GM19025 (cell line): ENCODE results near the gene OTOGL.

Experiments
- ATAC-seq: cut with Tn5 transposase; IDR thresholded peaks from one replicate; pipeline ENCODE4 v1.9.1; 2021; ENCODE audit warnings: mild to moderate bottlenecking, low read depth, moderate library complexity; ENCODE audit not compliant: unreplicated experiment

OTOGL gene, protein sequence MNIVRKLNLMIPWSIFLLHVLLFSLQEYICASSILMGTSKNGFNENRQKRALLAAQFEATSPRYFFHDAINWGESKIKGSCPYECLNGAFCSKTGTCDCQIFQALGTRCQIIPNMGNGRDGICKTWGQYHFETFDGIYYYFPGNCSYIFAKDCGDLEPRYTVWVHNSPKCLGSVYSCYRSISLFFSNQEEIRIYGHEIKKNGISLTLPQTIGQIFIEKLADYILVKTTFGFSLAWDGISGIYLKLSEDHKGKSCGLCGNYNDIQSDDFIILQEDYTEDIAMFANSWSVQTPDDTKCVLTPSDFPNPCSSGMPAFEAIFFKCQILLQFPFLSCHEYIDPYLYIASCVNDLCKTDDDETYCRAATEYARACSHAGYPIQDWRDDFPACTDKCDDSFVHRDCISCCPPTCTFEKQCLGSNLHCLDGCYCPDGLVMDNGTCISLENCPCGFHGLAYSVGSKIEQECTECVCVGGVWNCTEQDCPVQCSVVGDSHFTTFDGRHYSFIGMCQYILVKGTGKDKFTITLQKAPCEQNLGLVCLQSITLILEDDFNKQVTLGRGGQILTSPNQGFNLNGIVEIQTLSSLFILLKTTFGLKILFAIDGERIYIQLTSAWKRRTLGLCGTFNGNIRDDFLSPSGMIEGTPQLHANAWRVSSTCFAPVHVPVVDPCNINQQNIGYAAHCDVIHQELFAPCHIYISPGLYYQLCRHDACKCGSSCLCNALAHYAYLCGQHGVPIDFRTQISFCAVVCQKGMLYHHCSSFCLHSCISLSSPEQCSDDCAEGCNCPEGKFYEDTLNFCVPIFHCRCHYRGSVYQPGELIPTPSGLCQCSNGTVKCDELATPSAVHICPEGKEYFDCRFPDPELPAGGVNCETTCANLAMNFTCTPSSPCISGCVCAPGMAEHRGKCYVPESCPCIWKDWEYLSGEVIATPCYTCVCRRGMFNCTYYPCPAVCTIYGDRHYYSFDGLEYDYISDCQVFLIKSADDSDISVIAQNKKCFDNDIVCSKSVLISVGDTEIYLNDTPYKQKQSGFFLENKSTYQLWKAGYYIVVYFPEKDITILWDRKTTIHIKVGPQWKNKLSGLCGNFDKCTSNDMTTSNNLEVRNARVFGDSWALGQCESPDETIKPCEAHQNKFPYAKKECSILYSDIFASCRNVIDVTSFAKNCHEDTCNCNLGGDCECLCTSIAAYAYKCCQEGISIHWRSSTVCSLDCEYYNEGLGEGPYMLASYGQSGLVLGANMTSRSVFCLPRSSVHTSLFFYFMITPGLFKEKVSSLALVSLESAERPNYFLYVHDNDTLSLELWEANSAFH (N-terminal part only)

DNA sequence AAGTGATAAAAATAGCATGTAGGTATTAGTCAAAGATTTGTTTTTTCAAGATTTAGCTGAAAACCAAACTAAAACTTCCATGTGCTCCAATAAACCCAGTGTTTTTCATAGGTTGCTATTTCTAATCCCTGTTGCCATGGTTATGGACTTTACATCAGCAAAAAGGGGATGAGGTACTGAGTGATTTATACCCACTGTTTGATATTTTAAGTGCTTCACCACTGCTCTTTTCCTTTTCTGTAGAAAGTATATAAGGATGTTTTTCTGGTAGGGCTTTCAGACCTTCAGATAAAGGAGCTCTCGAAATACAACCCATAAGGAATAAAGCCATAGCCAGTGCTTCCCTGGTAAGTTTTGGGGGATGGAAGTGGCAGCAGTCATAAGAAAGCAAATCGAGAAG lies at the start of gene OTOGL:
TSS of gene OTOGL (plus strand) at position 279 of the 400 bp plus-strand sequence. CDS start 109,895 bp downstream, outside the sequence.
- ATAC-seq = no peak

DNA sequence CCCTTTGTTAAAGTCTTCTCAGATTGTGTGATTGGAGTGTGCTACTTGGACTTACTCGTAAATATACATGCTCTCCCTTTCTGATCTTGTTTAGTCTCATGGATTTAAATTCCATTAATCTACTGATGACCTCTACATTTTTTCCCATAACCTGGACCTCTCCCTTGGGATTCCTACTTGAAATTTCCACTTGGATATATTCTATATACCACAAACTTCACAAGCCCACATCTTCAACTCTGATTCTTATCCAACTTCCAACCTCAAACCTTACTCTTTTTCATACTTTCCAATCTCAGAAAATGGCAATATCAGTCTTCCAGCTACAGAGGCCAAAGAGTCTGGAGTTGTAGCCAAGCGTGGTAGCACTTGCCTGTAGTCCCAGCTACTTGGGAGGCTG lies 49.1 kb upstream of the OTOGL start:
- no peak for ATAC-seq

DNA sequence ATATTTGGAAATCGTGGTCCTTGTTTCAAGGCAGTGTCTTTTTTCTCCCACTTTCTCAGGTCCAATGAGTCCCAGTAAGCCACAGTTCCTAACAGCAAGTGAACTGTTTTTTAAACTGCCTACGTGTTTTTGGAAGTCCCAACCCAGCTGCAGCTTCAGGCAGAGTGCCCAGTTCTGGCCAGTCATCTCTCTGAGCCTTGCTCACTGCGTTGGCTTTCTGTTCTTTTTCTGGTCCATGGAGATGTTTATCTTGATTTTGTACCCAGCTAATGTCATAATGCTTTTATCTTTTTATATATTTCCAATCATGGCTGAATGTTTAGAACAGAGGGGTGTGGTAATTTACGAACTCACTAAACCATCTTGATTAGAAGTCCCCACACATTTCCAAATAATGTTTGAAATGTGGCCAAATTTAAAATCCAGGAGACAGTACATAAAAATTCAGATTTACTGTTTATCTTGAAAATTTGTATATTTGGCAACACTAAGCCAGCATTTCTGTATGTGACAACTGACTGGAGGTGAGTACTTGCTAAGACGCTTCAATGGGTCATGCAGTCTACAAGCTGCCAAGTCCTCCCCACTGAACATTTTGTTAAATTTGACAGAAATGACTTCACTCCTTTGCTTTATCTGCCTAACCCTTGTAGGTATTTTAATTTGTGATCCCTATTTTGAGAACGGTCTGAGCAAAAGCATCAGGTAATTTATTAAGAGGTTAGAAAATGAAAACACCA lies 46.1 kb upstream of the OTOGL start:
- no peak for ATAC-seq

DNA sequence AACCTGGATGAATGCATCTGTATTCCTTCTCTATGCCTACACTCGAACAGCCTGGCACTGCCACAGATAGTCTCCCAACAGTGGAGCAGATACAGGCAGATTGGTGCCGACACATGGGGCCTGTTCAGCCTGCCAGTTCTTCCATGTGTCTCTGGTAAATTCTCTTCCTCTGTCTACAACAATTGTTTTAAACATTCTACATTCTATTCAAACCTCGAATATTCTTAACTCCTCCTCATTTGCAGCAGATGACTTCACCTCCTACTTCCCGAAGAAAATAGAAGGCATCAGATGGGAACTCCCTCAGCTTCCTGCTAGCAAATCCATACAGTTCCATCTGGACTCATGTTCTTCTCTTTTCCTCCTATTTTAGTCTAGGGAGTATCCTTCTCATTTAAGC lies 43.1 kb upstream of the OTOGL start:
- no peak for ATAC-seq

DNA sequence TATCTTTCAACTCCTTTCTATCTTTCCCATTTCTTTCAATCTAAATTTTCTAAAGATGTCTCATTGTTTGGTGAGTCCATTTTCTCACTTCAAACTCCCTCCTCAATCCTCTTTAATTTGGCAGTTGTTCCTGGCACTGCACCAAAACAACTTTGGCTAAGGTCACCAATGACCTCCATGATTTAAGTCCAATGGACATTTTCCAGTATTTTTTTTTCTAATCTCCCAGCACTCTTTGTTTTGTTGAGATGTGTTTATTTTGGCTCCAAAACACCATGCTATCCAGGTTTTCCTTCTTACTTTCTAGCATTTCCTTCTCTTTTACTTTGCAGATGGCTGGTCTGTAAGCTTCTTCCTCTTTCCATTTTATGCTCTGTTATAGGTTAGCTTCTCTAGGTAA lies 42.5 kb upstream of the OTOGL start:
- no peak for ATAC-seq

DNA sequence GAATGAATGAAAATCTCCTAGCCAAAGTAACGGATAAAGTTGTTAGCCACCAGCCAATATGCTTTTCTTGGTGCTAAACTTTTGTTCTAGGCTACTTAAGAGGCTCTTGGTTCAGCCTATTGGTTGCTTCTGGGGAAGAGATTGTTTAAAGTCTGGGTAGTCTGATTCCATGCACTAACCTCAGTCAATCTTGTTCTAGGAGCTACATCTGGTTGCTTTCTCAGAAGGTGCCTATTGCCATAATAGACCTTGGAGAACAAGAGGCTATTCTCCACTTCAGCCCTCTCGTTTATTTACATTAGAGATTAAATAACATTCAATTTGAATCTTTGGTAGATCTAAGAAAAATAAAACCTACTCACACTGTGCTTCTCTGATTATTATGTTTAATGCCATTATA lies 40.8 kb upstream of the OTOGL start:
- no peak for ATAC-seq

DNA sequence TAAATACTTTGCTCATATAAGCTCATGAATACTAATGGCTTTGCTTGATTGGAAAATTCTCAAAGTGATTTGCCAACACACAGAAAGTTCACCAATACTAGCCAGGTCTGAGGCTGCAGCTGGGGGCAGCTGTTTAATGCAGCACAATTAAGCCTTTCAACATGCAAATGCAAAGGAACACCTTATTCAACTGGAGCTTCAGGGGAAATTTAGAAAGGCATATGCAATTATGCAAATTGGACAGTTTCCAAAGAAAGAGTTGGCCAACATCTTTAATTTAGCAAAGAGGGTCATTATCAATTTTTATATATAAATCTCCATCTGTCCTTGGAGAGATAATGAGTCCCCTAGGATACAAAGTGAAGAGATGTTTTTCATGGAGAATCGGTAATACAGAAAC lies 40.2 kb upstream of the OTOGL start:
- ATAC-seq = no peak

DNA sequence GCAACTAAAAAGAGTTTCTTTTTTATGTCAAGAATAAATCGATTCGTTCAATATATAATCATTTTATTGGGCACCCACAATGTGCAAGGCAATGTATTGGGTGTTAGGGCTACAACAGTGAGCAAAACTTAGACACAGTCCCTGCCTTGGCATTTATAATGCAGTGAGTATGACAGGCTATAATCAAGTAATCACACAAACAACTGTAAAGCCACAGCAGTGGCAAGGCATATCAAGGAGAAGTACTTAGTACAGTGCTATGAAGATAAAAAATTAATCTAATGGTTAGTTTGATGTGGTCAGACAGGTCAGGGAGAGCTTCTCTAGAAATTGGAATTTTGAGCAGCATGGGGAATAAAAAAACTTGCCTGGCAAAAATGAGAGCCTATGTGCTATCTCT lies 39.5 kb upstream of the OTOGL start:
- ATAC-seq = no peak

DNA sequence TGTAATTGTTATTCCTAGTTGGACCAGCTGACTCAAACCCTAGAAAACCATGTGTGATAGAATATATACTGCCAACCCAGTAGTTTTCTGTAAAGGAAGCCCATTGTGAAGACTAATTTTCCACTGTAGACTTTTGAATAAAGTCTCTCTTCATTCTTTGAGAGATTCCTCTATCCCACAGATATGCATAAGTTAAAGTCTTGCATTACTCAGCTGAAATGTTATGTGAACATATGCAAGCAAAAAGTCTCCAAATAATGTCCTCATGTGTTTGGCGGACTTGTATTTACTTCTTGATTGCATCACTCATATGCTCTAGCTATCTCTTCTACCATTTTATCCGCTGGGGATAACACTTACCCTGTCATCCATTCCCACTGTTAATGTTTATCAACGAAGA lies 35.1 kb upstream of the OTOGL start:
- no peak for ATAC-seq

DNA sequence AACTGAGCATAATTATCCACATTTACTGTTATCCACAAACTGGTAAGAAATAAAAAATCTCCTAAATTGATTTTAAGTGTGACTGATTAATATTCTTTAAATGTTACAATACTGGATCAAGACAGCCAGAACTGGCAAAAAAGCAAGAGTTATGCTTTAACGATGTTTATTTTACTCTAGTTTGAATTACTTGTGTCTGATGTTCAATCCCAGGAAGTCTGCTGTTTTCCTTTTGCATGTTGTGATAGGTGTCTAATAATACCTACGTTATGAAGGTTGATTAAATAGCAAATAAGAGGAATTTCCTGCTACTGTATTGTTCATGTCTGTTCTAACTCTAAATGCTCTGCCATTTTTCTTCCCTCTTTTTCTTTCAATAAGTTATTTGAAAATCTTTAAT lies 34.4 kb upstream of the OTOGL start:
- ATAC-seq = no peak

DNA sequence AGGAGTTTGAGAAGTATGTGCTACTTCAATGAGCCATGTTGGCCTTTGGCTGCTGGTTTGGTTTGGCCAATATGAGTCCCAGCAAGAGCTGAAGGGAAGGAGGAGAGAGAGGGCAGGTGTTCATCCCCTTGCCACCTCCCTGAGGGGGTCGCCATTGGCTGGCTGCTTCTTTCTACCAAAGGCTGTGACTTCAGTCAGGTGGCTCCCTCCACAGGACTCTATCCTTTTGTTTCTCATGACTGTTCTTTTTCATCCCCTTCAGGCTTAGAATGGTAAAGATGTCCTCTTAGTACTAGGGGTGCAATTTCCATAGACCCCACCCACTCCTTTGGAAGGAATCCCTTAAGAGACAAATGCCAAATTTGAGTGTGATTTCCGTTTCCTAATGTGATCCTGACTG lies 31.2 kb upstream of the OTOGL start:
- ATAC-seq = no peak

DNA sequence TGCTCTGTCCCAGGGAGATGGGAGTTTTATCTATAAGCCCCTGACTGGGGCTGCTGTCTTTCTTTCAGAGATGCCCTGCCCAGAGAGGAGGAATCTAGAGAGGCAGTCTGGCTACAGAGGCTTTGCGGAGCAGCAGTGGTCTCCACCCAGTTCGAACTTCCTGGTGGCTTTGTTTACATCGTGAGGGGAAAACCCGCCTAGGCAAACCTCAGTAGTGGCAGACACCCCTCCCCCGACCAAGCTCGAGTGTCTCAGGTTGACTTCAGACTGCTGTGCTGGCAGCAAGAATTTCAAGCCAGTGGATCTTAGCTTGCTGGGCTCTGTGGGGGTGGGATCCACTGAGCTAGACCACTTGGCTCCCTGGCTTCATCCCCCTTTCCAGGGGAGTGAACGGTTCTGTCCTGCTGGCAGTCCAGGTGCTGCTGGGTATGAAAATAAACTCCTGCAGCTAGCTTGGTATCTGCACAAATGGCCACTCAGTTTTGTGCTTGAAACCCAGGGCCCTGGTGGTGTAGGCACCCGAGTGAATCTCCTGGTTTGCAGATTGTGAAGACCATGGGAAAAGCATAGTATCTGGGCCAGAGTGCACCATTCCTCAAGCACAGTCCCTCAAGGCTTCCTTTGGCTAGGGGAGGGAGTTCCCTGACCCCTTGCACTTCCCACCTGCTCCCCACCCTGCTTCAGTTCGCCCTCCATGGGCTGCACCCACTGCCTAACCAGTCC lies 15.3 kb upstream of the OTOGL start:
- peak; percentile 84 for ATAC-seq

DNA sequence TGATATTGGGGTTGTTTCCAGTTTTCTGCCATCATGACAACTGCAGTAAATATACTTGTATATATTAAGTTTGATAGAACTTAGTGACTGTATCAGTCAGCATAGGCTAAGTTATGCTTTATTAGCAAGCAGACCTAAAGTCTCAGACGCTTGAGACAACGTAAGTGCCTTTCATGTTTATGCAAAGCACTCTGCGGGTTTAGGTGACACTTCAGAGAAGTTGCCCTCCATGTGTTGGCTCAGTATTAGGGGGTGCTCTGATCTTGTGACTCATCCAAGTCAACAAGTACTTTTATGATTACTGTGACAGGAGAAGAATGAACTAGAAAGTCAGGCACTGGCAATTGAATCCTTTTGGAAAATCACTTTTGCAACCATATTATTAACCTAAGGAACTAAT lies 13.3 kb upstream of the OTOGL start:
- no peak for ATAC-seq

DNA sequence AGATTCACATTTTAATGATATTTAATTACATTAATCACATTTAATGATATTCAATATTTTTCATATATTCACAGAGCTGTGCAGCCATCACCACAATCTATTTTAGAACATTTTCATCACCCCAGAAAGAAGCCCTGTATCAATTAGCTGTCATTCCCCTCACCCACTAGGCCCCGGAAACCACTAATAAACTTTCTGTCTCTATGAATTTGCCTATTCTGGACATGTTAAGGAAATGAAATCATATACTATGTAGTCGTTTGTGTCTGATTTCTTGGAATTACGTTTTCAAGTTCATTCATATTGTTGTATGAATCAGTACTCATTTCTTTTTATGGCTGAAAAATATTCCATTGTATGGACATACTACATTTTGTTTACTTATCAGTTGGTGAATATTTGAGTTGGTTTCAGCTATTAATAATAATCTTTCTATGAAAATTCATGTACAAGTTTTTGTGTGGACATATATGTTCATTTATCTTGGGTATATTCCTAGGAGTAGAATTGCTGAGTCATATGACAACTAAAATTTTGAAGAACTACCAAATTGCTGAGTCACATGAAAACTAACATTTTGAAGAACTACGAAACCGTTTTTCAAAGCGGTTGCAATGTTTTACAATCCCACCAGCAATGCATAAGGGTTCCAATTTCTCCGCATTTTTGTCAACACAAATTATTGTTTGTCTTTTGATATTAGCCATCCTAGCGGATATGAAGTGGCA lies 11.7 kb upstream of the OTOGL start:
- no peak for ATAC-seq

DNA sequence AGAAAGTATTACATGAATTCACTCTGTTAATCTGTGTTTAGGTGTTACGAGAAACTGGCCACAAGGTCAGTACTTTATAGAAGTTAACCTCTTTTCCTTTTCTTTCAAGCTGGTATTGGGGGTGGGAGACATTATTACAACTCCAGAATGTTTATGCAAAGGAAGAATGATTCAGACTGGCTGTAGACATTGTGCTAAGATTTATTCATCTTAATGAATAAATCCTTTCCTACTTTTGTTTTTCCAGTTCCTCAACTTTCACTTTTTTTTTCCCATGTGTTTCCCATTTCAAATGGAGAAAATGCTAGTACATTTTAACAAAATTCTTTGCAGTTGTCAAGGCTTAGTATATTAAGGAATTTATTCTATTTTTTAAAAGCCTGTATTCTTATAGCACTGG lies 1.3 kb downstream of the OTOGL start:
- no peak for ATAC-seq

DNA sequence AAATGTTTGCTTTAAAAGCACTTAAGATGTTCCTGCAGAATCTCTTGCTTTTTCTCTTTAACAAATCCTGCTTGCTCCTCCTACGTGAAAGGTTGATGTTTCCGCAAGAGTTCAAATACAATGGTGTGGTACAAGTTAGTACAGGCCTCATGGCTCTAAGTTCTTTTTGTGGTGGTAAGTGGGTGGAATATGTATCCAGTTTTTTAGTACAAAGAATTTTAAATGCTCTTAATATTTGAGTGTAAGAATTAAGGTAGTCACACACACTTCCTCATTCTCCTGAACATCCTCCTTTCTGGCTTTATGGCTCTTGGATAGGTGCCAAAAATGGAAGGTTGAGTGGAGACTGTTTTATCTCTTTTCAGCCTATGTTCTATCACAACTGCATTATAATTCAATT lies 1.8 kb downstream of the OTOGL start:
- no peak for ATAC-seq

DNA sequence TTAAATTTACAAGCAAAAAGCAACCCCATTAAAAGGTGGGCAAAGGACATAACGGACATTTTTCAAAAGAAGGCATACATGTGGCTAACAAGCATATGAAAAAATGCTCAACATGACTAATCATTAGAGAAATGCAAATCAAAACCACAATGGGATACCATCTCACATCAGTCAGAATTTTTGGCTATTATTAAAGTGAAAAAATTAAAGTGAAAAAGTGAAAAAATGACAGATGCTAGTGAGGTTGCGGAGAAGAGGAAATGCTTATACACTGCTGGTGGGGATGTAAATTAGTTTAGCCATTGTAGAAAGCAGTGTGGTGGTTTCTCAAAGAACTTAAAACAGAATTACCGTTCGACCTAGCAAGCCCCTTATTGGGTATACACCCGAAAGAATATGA lies 7.9 kb downstream of the OTOGL start:
- ATAC-seq = no peak

DNA sequence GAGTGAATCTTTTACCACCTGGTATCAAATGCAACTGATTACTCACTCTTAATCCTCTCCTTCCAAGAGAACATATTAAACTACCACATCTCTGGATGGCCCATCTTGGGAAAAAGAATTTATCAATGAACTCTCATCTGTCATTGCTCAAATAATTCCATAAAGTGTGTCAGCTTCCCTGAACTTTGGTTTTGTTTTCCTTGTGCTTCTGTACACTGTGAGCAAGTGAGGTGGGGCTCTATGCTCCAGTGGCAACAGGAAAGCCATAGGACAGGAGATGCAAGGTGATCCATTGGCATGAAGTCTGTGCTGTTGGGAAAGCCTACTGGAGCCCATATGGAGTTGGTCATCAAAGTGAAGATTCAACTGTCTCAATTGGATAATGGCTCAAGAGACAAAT lies 17.4 kb downstream of the OTOGL start:
- ATAC-seq = no peak
